Kasumi-1 (cell line): Measurements from ENCODE around the gene ADORA3.
"Not testable (repeated sequence)": the region's sequence is repeated elsewhere in the genome, so short reads cannot be mapped to it uniquely, and the experiment has no call there.

Experiments
- DNase-seq, 2 experiments: peaks; one replicate each; lab custom pipeline; 2025; lab: John Stamatoyannopoulos, UW

The ADORA3 gene

DNA sequence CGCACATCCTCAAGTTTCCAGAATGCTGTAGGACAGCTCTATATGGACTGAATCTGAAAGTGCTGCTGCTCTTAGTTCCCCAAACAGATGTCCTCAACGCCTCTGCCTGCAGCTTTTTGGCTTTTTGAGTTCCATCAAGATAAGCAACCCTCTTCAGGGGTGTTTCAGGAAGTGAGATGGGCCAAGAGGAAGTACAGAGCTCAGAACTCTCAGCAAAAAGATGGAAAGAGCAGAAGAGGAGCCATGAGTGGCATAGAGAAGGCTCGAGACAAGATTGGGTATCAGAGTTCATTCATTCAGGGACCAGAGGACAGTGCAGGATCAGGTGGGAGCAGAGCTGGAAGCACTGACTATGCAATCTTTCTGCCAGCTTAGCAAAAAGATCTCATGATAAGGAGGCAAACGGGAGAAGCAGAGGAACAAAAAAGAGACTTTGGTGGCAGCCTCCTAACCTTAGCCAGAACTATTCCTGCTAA, at the start of gene ADORA3, which contains the start of gene TMIGD3:
TSS of gene ADORA3 (minus strand) at position 49 of the 476 bp plus-strand sequence. CDS start 279 bp downstream, outside the sequence.
TSS of gene TMIGD3 (minus strand) at position 49 of the 476 bp plus-strand sequence. CDS start 279 bp downstream, outside the sequence.
- peak; percentile 80 to 85 for DNase-seq

GRCh38 chr1:111553196-111553595, 49.8 kb upstream of the ADORA3 start:
- no peak for DNase-seq

GRCh38 chr1:111552587-111552986, 49.2 kb upstream of the ADORA3 start:
- DNase-seq = no peak

DNA sequence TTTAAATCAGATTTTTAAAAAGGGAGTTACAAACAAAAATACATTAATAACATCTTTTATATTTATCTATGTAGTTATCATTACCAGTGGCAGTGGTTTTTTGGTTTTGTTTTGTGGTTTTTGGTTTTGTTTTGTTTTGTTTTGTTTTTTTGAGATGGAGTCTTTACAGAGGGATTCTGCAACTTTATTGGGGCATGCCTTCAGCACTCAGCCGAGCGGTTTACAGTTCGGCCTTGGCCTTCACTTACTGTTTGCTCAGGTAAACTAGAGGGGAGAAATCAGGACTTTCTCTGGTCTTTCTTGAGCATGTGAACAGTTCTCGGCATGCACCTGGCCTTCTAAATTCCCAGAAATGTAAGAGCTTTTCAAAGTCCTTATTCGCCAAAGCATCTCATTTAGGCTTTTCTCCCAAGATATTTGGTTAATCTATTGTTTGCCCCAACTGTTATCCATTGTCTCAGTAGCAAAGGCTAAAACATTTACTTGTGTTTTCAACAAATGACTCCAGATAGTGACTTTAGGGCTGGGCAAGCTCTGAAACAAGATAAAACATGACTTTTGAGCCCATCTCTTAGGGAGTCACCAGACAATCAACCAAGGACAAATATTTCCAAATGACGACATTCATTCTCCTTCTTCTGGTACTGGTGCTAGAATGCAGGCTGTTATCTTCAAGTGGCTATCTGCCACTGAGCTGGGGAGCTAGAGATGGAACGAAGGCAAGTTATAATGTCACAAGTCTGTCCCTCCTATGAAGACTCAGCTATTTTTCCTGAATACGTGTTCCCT, 48.4 kb upstream of the ADORA3 start:
- DNase-seq = no peak

- DNase-seq = not testable (repeated sequence)
These were observed 44.4 kb upstream of the ADORA3 start for GRCh38 chr1:111547786-111548185.

GRCh38 chr1:111542187-111542586, 38.8 kb upstream of the ADORA3 start:
- no peak for DNase-seq

- DNase-seq = no peak
These were observed 38.3 kb upstream of the ADORA3 start for GRCh38 chr1:111541721-111542120.

- DNase-seq = no peak
These were observed 37.5 kb upstream of the ADORA3 start for GRCh38 chr1:111540928-111541327.

- DNase-seq = no peak
These were observed 35.1 kb upstream of the ADORA3 start for GRCh38 chr1:111538343-111539025.

GRCh38 chr1:111535256-111536191, 32.1 kb upstream of the ADORA3 start:
- DNase-seq = no peak

GRCh38 chr1:111520053-111520452, 16.6 kb upstream of the ADORA3 start:
- DNase-seq = no peak

GRCh38 chr1:111517469-111518225, 14.2 kb upstream of the ADORA3 start:
- DNase-seq = no peak

- peak; percentile 100 for DNase-seq
These were observed 12.6 kb upstream of the ADORA3 start for GRCh38 chr1:111516005-111516535.

DNA sequence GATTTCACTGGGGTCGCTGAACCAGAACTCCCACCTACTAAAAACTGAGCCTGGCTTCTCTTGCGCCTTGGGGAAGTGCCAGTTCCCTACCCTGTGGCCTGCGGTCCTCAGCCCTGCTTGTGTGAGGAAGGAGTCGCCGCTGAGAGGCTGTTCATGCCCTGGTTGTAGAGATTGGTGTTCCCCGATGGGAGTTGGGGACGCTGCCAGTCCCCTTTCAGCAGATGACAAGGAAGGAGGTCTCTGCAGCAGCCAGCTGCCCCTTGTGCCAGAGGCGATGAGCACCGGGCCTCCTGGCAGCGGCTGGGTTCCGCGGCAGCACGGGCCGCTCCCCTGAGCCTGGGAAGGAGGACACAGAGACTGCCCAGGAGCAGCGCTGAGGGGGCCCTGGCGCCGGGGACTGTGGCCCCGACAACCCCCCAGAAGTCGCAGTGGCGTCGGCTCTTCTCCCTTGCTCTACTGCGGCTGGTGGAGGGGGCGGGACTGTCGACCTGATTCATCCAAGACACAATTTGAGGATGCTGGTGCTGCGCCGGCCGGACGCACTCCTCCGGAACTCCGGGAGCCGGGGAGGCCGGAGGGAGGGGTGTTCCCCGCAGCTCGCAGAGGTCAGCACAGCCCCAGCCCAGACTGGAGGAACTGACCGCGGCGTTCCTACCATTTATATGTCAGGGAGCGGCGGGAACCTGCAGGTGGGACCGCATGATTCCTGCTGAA, 12.0 kb upstream of the ADORA3 start:
- DNase-seq = peak; percentile 61 to 63

- no peak for DNase-seq
These were observed 10.1 kb upstream of the ADORA3 start for GRCh38 chr1:111513410-111514020.

DNA sequence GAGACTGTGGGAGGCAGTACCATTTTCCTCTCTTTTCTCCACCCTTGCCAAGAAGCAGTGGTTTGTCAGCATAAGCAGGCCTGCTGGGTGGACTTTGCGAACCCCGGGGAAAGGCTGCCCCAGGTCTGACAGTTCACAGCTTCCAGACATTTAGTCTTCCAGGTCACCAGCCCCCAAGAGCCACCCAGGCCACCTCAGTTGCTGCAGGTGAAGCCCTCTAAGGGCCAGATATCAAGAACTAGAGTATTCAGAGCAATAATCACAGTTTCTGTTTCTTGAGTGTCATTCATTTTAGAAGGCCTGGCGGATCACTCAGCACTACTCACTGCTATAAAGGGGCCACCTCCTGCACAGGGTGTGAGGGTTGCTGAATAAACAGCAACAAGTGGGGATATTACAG, 9.5 kb upstream of the ADORA3 start:
- no peak for DNase-seq

- DNase-seq = no peak
These were observed 8.9 kb upstream of the ADORA3 start for GRCh38 chr1:111512132-111512889.

- DNase-seq = no peak
These were observed 7.9 kb upstream of the ADORA3 start for GRCh38 chr1:111511370-111511769.

DNA sequence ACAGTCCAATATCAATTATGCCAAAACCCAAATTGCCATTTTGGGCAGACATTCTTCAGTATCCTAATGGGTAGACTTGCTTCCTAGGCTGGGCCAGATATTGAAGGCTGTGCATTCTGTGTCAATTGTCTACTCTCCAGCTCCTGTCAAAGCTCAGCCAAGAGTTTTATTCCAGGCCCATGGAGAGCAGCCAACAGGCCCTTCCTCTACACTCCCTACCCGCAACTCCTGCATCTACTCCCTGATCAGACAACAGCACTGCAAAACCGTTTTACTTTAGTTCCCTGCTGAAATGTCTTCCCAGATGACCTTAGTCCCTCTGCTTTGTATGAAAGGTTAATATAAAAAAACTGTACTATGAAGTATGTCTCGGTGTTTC, 6.6 kb upstream of the ADORA3 start:
- DNase-seq = no peak
